HepG2 (cell line): Measurements from ENCODE around the gene ARIH1. TPM values are rescaled to one million over a fixed set of nuclear protein-coding genes. Genes with fewer than 3 reads are reported as not detected.
A peak's percentile ranks its signal among the peaks of the same experiment; 100 is the strongest.

Experiments used
- ATAC-seq: fragments of 200-7000 bp; cut with Tn5 transposase; 3 replicates; pipeline ENCODE4 v1.9.1; 2020; ENCODE audit warnings: mild to moderate bottlenecking, moderate library complexity
- BruUV-seq: library from RNA; stranded (reverse); fragments of 400-500 nt; replicated peaks from 2 replicates; lab custom pipeline; 2021; lab: Mats Ljungman, UMichigan
- CTCF ChIA-PET: fragments of 300-600 bp; formaldehyde crosslinking; extraction: SDS; loops from one replicate; lab custom pipeline; 2021; ENCODE audit warnings: low total read pairs, inconsistent platforms, low intra/inter-chr PET ratio; lab: Yijun Ruan, JAX
- POLR2A ChIA-PET: fragments of 350-600 bp; sonication (Branson Sonifier 250); formaldehyde crosslinking; loops from one replicate; lab custom pipeline; 2020; ENCODE audit warnings: antibody characterized with exemption, inconsistent platforms; lab: Yijun Ruan, JAX
- DNase-seq: peaks from one replicate; pipeline ENCODE4 v3.0.0-alpha.2; 2015; ENCODE audit warnings: low spot score
- FAIRE-seq: peaks from 3 replicates; lab custom pipeline; 2011; peaks lifted over from hg19 to GRCh38; lab: Jason Lieb, UNC
- H2AFZ ChIP-seq: one replicate; pipeline ENCODE4 v1.6.1; 2011; ENCODE audit warnings: low read length, inconsistent platforms
- H3K27ac ChIP-seq: fragments of 300-600 bp; 3 replicates; pipeline ENCODE4 v1.8.0; 2011; ENCODE audit warnings: mixed run types, mild to moderate bottlenecking, mixed read lengths, low read length, inconsistent platforms; ENCODE audit not compliant: insufficient read depth; ENCODE audit errors: extremely low read length
- H3K27me3 ChIP-seq, 2 experiments: fragments of 200-600 bp in 1 of 2; 2 replicates in 1 of 2; 3 replicates in 1 of 2; pipeline versions ENCODE4 v1.6.0 to v1.8.0; 2011; ENCODE audit warnings: low read length in 2 of 2, mild to moderate bottlenecking in 2 of 2, moderate library complexity in 2 of 2, inconsistent platforms in 1 of 2; ENCODE audit not compliant: insufficient read depth in 2 of 2, control insufficient read depth in 1 of 2
- H3K36me3 ChIP-seq, 2 experiments: fragments of 200-600 bp in 1 of 2; replicated peaks in 1 of 2; 2 replicates in 1 of 2; 3 replicates in 1 of 2; pipeline versions ENCODE4 v1.5.1 to v1.8.0; 2011; ENCODE audit warnings: low read length in 2 of 2, inconsistent platforms in 1 of 2; ENCODE audit not compliant: insufficient read depth in 2 of 2, control insufficient read depth in 1 of 2
- H3K4me1 ChIP-seq: 2 replicates; pipeline ENCODE4 v1.5.1; 2012; ENCODE audit warnings: low read length, inconsistent platforms; ENCODE audit not compliant: insufficient read depth
- H3K4me2 ChIP-seq: 2 replicates; pipeline ENCODE4 v1.6.0; 2011; ENCODE audit warnings: low read depth, low read length, inconsistent platforms
- H3K4me3 ChIP-seq, 3 experiments: fragments of 200-600 bp in 1 of 3; sonication (generic), shearing (Covaris generic) in 1 of 3; replicated peaks in 1 of 3; 2 replicates each; pipeline ENCODE4 v1.5.1; 2011 to 2016; ENCODE audit warnings: low read length in 3 of 3, inconsistent platforms in 2 of 3, low read depth in 2 of 3, mild to moderate bottlenecking in 2 of 3, control low read depth in 1 of 3, mixed read lengths in 1 of 3; ENCODE audit not compliant: insufficient read depth in 1 of 3
- H3K79me2 ChIP-seq: one replicate; pipeline ENCODE4 v1.6.1; 2011; ENCODE audit warnings: low read length, inconsistent platforms; ENCODE audit not compliant: insufficient read depth
- H3K9ac ChIP-seq: 2 replicates; pipeline ENCODE4 v1.6.0; 2011; ENCODE audit warnings: mild to moderate bottlenecking, low read depth, low read length, inconsistent platforms; ENCODE audit not compliant: insufficient read depth
- H3K9me3 ChIP-seq: 2 replicates; pipeline ENCODE4 v1.5.1; 2012; ENCODE audit warnings: mild to moderate bottlenecking, low read length
- H4K20me1 ChIP-seq: 2 replicates; pipeline ENCODE4 v1.6.0; 2011; ENCODE audit warnings: inconsistent platforms, mild to moderate bottlenecking, low read length, moderate library complexity; ENCODE audit not compliant: insufficient read depth
- ZNF121 ChIP-seq: sonication (generic); formaldehyde crosslinking; IDR thresholded peaks from 2 replicates; pipeline ENCODE4 v1.5.0; 2020; ENCODE audit warnings: mild to moderate bottlenecking, missing genetic modification reagents
- ZNF441 ChIP-seq: sonication (generic); formaldehyde crosslinking; IDR thresholded peaks from 2 replicates; pipeline ENCODE4 v1.7.0; 2021; ENCODE audit warnings: missing genetic modification reagents, borderline replicate concordance
- ZNF563 ChIP-seq: sonication (generic); formaldehyde crosslinking; IDR thresholded peaks from 2 replicates; pipeline ENCODE4 v1.8.0; 2022; ENCODE audit warnings: mild to moderate bottlenecking, moderate library complexity, missing genetic modification reagents
- ZSCAN30 ChIP-seq: sonication (generic); formaldehyde crosslinking; IDR thresholded peaks from 2 replicates; pipeline ENCODE4 v1.5.0; 2020; ENCODE audit warnings: mild to moderate bottlenecking, missing genetic modification reagents
- WGBS: methylation state at CpG from one replicate; pipeline ENCODE4 v1.1.6; 2017; ENCODE audit warnings: low lambda C conversion rate; 5-methylcytosine and 5-hydroxymethylcytosine counted together
- in situ Hi-C: cut with HindIII; loops from 2 replicates; pipeline ENCODE4 v1.10.0; 2017; ENCODE audit warnings: low pct_unique_long_range_greater_than_20kb; ENCODE audit not compliant: extremely low pct_ligation_motif_present
- intact Hi-C: fragments of 100-400 bp; cut with micrococcal nuclease; formaldehyde crosslinking; loops from one replicate; pipeline ENCODE4 v1.10.0; 2022; ENCODE audit not compliant: unreplicated experiment
- polyA plus RNA-seq, 8 experiments: library from polyadenylated mRNA; depleted of rRNA in 3 of 8; stranded (reverse) in 7 of 8; unstranded in 1 of 8; fragments of >200 nt; fragmentation: Illumina TruSeq in 4 of 8; extraction: Trizol in 4 of 8; gene quantifications; 2 replicates each; pipeline versions ENCODE4 v1.2.1 to v1.2.3, GENCODE V29; 2011 to 2016; ENCODE audit warnings: low read depth in 4 of 8, missing spikeins in 1 of 8, mixed read lengths in 1 of 8; ENCODE audit not compliant: insufficient read depth in 1 of 8
- total RNA-seq, 5 experiments: library from RNA; depleted of rRNA; stranded (reverse); fragments of >200 nt; fragmentation: Illumina TruSeq; extraction: Trizol; gene quantifications; 2 replicates each; pipeline ENCODE4 v1.2.3, GENCODE V29; 2016; ENCODE audit warnings: low read depth in 1 of 5
- TF ChIP-seq, protein P1 (sequence below), 2 experiments: sonication (generic) in 1 of 2; formaldehyde crosslinking in 1 of 2; IDR thresholded peaks; 2 replicates each; pipeline versions ENCODE4 v1.6.1 to v1.9.0; 2014 to 2022; ENCODE audit warnings: antibody characterized with exemption in 1 of 2, borderline replicate concordance in 1 of 2, inconsistent platforms in 1 of 2, low read depth in 1 of 2, missing genetic modification reagents in 1 of 2
- TF ChIP-seq, protein P2 (sequence below): sonication (generic); formaldehyde crosslinking; IDR thresholded peaks from 2 replicates; pipeline ENCODE4 v1.4.0; 2020; ENCODE audit warnings: mild to moderate bottlenecking, missing genetic modification reagents

ARIH1 gene
- total and polyA plus RNA-seq, 2 of the 13 experiments (the other 11 are each of a cell fraction or from before 2014, with no cell fraction given), result 38.8 to 59.8 TPM

DNA sequence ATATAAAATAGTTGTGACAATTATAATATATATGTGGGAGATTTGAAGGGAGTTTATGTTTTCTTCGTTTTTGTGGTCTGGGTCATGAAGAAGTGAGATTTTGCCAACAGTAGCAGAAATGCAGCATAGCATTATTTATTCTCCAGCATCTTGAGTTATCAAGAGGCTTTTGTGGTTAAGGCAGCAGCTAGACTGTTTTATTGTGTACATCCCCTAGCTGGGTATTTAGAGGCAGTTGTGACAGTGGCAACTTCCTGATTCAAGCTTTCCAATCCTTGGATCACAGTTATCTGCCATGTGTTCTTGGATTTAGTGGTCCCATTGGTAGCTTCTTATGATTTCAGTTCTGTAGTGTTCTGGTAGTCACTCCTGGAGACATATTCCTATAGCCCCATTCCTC is 29.0 kb downstream of the ARIH1 start (continued):
- TF ChIP-seq, protein P1, sequence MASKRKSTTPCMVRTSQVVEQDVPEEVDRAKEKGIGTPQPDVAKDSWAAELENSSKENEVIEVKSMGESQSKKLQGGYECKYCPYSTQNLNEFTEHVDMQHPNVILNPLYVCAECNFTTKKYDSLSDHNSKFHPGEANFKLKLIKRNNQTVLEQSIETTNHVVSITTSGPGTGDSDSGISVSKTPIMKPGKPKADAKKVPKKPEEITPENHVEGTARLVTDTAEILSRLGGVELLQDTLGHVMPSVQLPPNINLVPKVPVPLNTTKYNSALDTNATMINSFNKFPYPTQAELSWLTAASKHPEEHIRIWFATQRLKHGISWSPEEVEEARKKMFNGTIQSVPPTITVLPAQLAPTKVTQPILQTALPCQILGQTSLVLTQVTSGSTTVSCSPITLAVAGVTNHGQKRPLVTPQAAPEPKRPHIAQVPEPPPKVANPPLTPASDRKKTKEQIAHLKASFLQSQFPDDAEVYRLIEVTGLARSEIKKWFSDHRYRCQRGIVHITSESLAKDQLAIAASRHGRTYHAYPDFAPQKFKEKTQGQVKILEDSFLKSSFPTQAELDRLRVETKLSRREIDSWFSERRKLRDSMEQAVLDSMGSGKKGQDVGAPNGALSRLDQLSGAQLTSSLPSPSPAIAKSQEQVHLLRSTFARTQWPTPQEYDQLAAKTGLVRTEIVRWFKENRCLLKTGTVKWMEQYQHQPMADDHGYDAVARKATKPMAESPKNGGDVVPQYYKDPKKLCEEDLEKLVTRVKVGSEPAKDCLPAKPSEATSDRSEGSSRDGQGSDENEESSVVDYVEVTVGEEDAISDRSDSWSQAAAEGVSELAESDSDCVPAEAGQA (IDR thresholded peaks at IDR 0.05; ENCODE audit: low read depth), result no peak
- TF ChIP-seq, protein P1 (CRISPR knock-in tag; IDR thresholded peaks at IDR 0.05; ENCODE audit: borderline replicate concordance), result no peak
- TF ChIP-seq, protein P2, sequence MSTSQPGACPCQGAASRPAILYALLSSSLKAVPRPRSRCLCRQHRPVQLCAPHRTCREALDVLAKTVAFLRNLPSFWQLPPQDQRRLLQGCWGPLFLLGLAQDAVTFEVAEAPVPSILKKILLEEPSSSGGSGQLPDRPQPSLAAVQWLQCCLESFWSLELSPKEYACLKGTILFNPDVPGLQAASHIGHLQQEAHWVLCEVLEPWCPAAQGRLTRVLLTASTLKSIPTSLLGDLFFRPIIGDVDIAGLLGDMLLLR (CRISPR knock-in tag), result no peak
- no peak for TF ChIP-seq ZSCAN30 (CRISPR knock-in tag)
- TF ChIP-seq, all 625 proteins: peak for 0

DNA sequence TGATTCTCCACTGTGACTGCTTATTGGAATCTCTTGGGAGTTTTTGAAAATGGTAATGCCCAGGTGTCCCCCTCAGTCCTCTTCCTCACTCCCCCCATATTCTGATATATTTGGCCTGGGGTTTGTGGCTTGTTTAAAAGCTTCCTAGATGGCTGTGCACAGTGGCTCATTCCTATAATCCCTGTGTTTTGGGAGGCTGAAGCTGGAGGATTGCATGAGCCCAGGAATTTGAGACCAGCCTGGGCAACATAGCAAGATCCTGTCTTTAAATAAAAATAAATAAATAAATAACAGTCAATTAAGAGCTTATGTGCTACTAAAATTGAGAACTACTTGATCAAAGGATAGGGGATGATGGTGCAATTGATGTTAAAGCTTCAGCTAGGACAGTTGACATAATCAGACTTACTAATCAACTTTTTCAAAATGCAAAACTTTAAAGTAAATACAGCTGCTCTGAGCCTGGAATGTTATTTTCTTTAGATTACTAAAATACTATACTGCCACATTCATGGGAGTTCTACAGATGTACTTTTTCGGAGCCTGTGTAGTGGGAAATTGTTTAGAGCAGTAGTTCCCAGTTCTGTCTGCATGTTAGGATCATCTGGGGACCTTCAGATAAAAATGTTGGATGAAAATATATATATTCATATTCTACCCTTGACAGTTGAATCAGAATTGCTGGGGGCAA is 33.4 kb downstream of the ARIH1 start:
- Histone ChIP-seq H3K9ac (no peak overlapping the region), H3K79me2 (peaks cover 85% of the 10 kb centered on the region), H3K9me3 (no peaks in the 10 kb centered on the region), H2AFZ (no peak overlapping the region), H3K4me3 (no peak overlapping the region), H4K20me1 (peaks cover 22% of the 10 kb centered on the region; the same call in 1 of the 2 replicates), H3K27ac (no peak overlapping the region), H3K4me1 (no peaks in the 10 kb centered on the region), H3K4me2 (no peak overlapping the region), H3K36me3 (peaks cover 2 to 3% of the 10 kb centered on the region in 2 experiments; a peak in 2 of 5 replicates), H3K27me3 (no peaks in the 10 kb centered on the region)
- ATAC-seq, result no peak
- no TSS peak for BruUV-seq
- no peak for DNase-seq
- CTCF ChIA-PET, result no interaction called here
- intact Hi-C loops, result no loop called here
- no peak for FAIRE-seq
- TF ChIP-seq ZNF563 (CRISPR knock-in tag) (no peak), ZNF441 (CRISPR knock-in tag) (no peak), ZNF121 (CRISPR knock-in tag) (peak; percentile 57; the same call in 1 of the 2 replicates)
- POLR2A ChIA-PET, result no interaction called here
- WGBS, result 94% methylated on average over 1 of the region's 1 CpG
- in situ Hi-C loops, result no loop called here
